IMR-90 (cell line): ENCODE measurements around the gene EFNB2.

Source experiments
- CTCF ChIP-seq: conservative IDR thresholded peaks from 2 replicates; pipeline ENCODE4 v1.5.1; 2012; ENCODE audit warnings: mild to moderate bottlenecking, low read depth, low read length, improper control_type of control experiment
- MAFK ChIP-seq: IDR thresholded peaks from 2 replicates; pipeline ENCODE4 v1.6.1; 2012; ENCODE audit warnings: low read depth, low read length, improper control_type of control experiment
- POLR2A ChIP-seq: IDR thresholded peaks from 2 replicates; pipeline ENCODE4 v1.6.1; 2012; ENCODE audit warnings: mild to moderate bottlenecking, low read depth, low read length
- RCOR1 ChIP-seq: IDR thresholded peaks from 2 replicates; pipeline ENCODE4 v1.6.1; 2012; ENCODE audit warnings: mild to moderate bottlenecking, low read length, improper control_type of control experiment; ENCODE audit not compliant: insufficient replicate concordance
- SMC3 ChIP-seq: fragments of 150-350 bp; IDR thresholded peaks from 2 replicates; pipeline ENCODE4 v1.6.1; 2016; ENCODE audit warnings: low read depth, mild to moderate bottlenecking, antibody characterized with exemption, low read length, moderate library complexity

- no peak for TF ChIP-seq SMC3
- no peak for TF ChIP-seq RCOR1
- no peak for TF ChIP-seq CTCF
- TF ChIP-seq MAFK: no peak
- TF ChIP-seq POLR2A: no peak
These were observed 20.3 kb upstream of the EFNB2 start for GRCh38 chr13:106555631-106556328.
